Tibial nerve (tissue), 4 donors: ENCODE data around the gene ARSB. TPM values are rescaled to one million over a fixed set of nuclear protein-coding genes. Genes with fewer than 3 reads are reported as not detected.

Experiments
- DNase-seq, 2 donors: peaks; one replicate each; pipeline ENCODE4 v3.0.0-alpha.2; 2019; ENCODE audit warnings: low spot score in 2 of 2
- H3K27ac ChIP-seq, 4 donors: fragments of 200-600 bp; sonication (generic) in 3 of 4; one replicate each; pipeline ENCODE4 v1.5.1; 2017 to 2019; ENCODE audit warnings: mild to moderate bottlenecking in 1 of 4
- H3K27me3 ChIP-seq, 2 donors: fragments of 200-600 bp; sonication (generic) in 1 of 2; one replicate each; pipeline versions ENCODE4 v1.5.1 to v1.6.0; 2017 to 2019
- H3K36me3 ChIP-seq, 3 donors: fragments of 200-600 bp; sonication (generic); one replicate each; pipeline ENCODE4 v1.5.1; 2018 to 2019
- H3K4me1 ChIP-seq, 4 donors: fragments of 200-600 bp; sonication (generic) in 3 of 4; one replicate each; pipeline ENCODE4 v1.5.1; 2017 to 2019
- H3K4me3 ChIP-seq, 4 donors: fragments of 200-600 bp; sonication (generic) in 3 of 4; one replicate each; pipeline ENCODE4 v1.5.1; 2017 to 2019; ENCODE audit warnings: mild to moderate bottlenecking in 1 of 4, moderate library complexity in 1 of 4
- H3K9me3 ChIP-seq, 4 donors: fragments of 200-600 bp; sonication (generic) in 3 of 4; one replicate each; pipeline ENCODE4 v1.5.1; 2017 to 2019
- CTCF ChIP-seq, 5 experiments: fragments of 200-600 bp in 3 of 5; fragments of 450-650 bp in 2 of 5; sonication (generic) in 3 of 5; IDR thresholded peaks; one replicate each; pipeline ENCODE4 v1.5.1; 2016 to 2019; ENCODE audit warnings: antibody characterized with exemption in 5 of 5, mild to moderate bottlenecking in 3 of 5, moderate library complexity in 2 of 5
- EP300 ChIP-seq, 2 donors: sonication (generic); formaldehyde crosslinking; IDR thresholded peaks; one replicate each; pipeline ENCODE4 v1.6.1; 2017; ENCODE audit warnings: antibody characterized with exemption in 2 of 2, mild to moderate bottlenecking in 1 of 2
- POLR2A ChIP-seq, 2 donors: fragments of 450-650 bp; IDR thresholded peaks; one replicate each; pipeline ENCODE4 v1.6.1; 2017; ENCODE audit warnings: antibody characterized with exemption in 2 of 2, mild to moderate bottlenecking in 2 of 2, moderate library complexity in 2 of 2
- WGBS, 2 donors: methylation state at CpG; one replicate each; pipeline ENCODE4 v1.1.5; 2018; 5-methylcytosine and 5-hydroxymethylcytosine counted together
- total RNA-seq, 4 donors: library from RNA; depleted of rRNA; stranded (reverse); fragments of >200 nt; gene quantifications; one replicate each; pipeline ENCODE4 v1.1.0, GENCODE V29; 2016

The ARSB gene
- total RNA-seq, 4 donors from 2014 or later = 8.3 to 19.8 (median 15.5) TPM

GRCh38 chr5:79021753-79022152, 36.6 kb upstream of the ARSB start:
- DNase-seq = no peak
- no peaks in the 10 kb centered on the region for H3K36me3 ChIP-seq
- no peaks in the 10 kb centered on the region for H3K27me3 ChIP-seq
- H3K4me3 ChIP-seq = no peak overlapping the region
- H3K27ac ChIP-seq = no peak overlapping the region
- TF ChIP-seq POLR2A (IDR thresholded peaks at IDR 0.05) (no peak), EP300 (IDR thresholded peaks at IDR 0.05) (no peak), CTCF (IDR thresholded peaks at IDR 0.05) (no peak)
- peaks cover 0 to 14% (median 0%) of the 10 kb centered on the region in 4 donors for H3K4me1 ChIP-seq
- no peaks in the 10 kb centered on the region for H3K9me3 ChIP-seq
- WGBS, 2 donors = 35 to 38% methylated on average over 4 of the region's 4 CpGs

- Histone ChIP-seq H3K36me3 (no peaks in the 10 kb centered on the region), H3K27ac (no peak overlapping the region), H3K4me1 (peaks cover 0 to 14% (median 0%) of the 10 kb centered on the region in 4 donors), H3K27me3 (no peaks in the 10 kb centered on the region), H3K9me3 (no peaks in the 10 kb centered on the region), H3K4me3 (no peak overlapping the region)
- peak; percentile 68 to 87 (median 76) for TF ChIP-seq CTCF (IDR thresholded peaks at IDR 0.05)
- no peak for TF ChIP-seq EP300 (IDR thresholded peaks at IDR 0.05)
- DNase-seq = peak in 1 of 2 donors; percentile 64
- 16% methylated on average over 14 of the region's 14 CpGs for WGBS, 2 donors
Measured at GRCh38 chr5:79020861-79021561, 35.9 kb upstream of the ARSB start.

GRCh38 chr5:79014631-79015030, 29.5 kb upstream of the ARSB start:
- Histone ChIP-seq H3K4me3 (no peak overlapping the region), H3K9me3 (peaks cover 0 to 10% (median 0%) of the 10 kb centered on the region in 4 donors), H3K36me3 (peaks cover 0 to 4% (median 0%) of the 10 kb centered on the region in 3 donors), H3K4me1 (no peaks in the 10 kb centered on the region), H3K27me3 (no peaks in the 10 kb centered on the region), H3K27ac (no peak overlapping the region)
- WGBS, 2 donors = 75 to 93% methylated on average over 2 of the region's 2 CpGs
- no peak for DNase-seq
- no peak for TF ChIP-seq CTCF (IDR thresholded peaks at IDR 0.05)
- TF ChIP-seq EP300 (IDR thresholded peaks at IDR 0.05) = no peak
- no peak for TF ChIP-seq POLR2A (IDR thresholded peaks at IDR 0.05)

GRCh38 chr5:79011869-79012268, 26.8 kb upstream of the ARSB start:
- H3K9me3 ChIP-seq = peaks cover 0 to 10% (median 0%) of the 10 kb centered on the region in 4 donors
- no peaks in the 10 kb centered on the region for H3K27me3 ChIP-seq
- no peak overlapping the region for H3K4me3 ChIP-seq
- TF ChIP-seq EP300 (IDR thresholded peaks at IDR 0.05) (no peak), POLR2A (IDR thresholded peaks at IDR 0.05) (no peak), CTCF (IDR thresholded peaks at IDR 0.05) (no peak)
- no peaks in the 10 kb centered on the region for H3K4me1 ChIP-seq
- no peak for DNase-seq
- H3K36me3 ChIP-seq = peaks cover 0 to 4% (median 0%) of the 10 kb centered on the region in 3 donors
- H3K27ac ChIP-seq = no peak overlapping the region

DNA sequence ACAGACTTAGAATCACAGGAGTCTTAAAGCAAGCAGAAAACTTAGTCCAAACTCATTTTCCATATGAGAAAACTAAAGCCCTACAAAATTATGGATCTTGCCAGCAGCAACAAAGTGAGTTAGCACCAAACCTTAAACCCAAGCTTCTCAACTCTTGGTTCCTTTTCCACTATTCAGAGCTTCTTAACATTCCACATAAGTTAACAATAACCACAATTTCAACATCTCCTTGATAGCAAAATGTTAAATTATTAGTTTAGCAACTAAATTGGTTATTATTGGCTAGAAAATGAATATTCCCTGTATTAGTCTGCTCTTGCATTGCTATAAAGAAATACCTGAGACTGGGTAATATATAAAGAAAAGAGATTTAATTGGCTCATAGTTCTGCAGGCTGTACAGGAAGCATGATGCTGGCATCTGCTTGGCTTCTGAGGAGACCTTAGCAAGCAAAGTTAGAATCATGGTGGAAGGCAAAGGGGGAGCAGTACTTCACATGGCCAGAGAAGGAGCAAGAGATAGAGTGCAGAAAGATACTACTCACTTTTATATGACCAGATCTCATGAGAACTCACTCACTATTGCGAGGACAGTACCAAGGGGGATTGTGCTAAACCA, 26.2 kb upstream of the ARSB start:
- no peak for DNase-seq
- Histone ChIP-seq H3K4me3 (no peak overlapping the region), H3K4me1 (no peaks in the 10 kb centered on the region), H3K36me3 (peaks cover 0 to 4% (median 0%) of the 10 kb centered on the region in 3 donors), H3K27ac (no peak overlapping the region), H3K27me3 (no peaks in the 10 kb centered on the region), H3K9me3 (peaks cover 0 to 10% (median 0%) of the 10 kb centered on the region in 4 donors)
- TF ChIP-seq EP300 (IDR thresholded peaks at IDR 0.05) = no peak
- TF ChIP-seq POLR2A (IDR thresholded peaks at IDR 0.05) = no peak
- no peak for TF ChIP-seq CTCF (IDR thresholded peaks at IDR 0.05)
- 100% methylated on average over 1 of the region's 1 CpG for WGBS, 2 donors
